ENCODE results near the gene PFKL.

DNA sequence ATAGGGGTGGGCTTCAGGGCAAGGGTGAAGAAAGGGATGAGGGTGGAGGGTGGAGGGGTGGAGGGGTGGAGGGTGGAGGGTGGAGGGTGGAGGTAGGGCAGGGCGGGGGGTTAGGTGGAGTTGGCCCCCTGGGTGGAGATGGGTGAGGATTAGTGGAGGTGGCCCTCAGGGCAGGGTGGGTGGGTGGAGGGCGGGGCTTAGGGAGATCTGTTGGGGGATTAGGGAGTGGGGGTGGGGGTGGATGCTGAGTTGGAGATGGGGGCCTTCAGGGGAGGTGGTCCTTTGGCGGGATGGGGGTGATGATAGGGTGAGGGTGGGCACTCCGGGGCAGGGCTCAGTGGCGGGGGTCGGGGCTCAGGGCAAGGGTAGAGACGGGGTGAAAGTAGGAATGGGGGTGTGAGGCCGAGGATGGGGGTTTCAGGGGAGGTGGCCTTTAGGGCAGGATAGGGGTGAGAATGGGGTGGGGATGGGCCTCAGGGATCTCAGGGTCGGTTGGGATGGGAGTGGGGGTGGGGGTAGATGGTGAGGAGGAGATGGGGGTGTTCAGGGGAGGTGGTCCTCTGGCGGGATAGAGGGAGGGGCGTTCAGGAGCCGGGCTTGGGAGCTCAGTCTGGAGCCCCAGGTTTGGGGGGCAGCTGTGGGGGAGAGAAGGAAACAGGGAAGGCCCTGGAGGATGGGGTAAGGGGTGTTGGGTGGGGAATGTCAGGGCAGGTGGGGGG, 37.4 kb upstream of the PFKL start:
- TF ChIP-seq, protein P1, sequence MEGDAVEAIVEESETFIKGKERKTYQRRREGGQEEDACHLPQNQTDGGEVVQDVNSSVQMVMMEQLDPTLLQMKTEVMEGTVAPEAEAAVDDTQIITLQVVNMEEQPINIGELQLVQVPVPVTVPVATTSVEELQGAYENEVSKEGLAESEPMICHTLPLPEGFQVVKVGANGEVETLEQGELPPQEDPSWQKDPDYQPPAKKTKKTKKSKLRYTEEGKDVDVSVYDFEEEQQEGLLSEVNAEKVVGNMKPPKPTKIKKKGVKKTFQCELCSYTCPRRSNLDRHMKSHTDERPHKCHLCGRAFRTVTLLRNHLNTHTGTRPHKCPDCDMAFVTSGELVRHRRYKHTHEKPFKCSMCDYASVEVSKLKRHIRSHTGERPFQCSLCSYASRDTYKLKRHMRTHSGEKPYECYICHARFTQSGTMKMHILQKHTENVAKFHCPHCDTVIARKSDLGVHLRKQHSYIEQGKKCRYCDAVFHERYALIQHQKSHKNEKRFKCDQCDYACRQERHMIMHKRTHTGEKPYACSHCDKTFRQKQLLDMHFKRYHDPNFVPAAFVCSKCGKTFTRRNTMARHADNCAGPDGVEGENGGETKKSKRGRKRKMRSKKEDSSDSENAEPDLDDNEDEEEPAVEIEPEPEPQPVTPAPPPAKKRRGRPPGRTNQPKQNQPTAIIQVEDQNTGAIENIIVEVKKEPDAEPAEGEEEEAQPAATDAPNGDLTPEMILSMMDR (IDR thresholded peaks at IDR 0.05), result no peak
- no peak for TF ChIP-seq POLR2A (IDR thresholded peaks at IDR 0.05)
